NCI-H510A treated with DMSO at 0.1 percent for 48 hours (cell line): ENCODE measurements around the gene BEGAIN.
"Not testable (repeated sequence)": the region's sequence is repeated elsewhere in the genome, so short reads cannot be mapped to it uniquely, and the experiment has no call there.

Source experiments
- DNase-seq: peaks from one replicate; lab custom pipeline; 2025; lab: John Stamatoyannopoulos, UW

Gene BEGAIN

DNA sequence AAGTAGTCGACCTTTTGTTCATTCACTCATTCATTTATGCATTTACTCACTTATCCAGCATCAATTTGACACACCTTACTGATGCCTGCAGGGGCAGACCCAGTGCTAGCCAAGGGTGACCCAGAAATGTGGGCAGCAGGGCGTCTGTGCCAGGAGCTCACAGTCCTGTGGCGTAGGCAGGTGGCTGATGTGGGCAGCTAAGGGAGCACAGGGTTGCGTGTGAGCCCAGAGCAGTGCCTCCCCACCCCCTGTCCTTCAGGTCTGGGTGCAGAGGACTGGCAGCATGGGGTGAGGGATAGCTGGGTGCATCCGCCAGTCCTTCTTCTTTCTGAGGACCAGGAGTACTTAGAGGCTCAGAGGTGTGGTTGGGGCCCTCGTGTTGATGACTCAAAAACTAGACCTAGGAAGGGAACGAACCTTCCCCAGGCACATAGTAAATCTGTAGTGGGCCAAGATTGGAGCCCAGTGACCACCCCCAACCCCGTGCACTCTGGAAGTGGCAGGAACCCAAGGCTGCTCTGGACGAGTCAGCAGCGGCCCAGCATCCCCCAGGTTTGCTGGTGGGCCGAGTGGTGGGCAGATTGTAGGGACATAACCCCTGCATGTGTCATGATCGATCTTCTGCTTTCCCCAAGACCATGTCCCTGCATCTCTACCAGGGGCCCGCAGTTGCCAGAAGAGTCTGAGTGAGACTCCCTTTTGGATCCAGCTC, 63.9 kb downstream of the BEGAIN start:
- DNase-seq, result no peak

DNA sequence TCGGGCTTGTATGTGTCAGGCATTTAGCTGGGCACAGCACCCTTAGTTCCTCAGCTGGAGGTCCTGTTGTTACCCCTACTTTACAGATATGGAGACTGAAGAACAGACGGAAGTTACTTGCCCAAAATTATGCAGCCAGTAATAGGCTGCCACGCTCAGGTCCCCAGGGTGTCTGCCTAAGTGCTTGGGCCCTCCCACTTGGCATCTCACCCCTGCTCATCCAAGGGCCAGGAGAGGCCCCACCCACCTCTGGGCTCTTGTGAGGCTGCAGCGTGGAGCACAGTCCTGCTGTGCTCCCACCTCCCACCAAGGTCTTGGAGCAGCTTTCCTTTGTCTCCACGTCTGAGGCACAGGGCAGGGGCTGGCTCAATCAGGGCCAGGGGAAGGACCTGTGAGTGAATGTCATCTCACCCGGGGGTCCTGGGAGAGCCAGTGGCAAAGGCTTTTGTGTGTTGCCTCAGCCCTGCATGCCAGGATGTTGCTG, 64.6 kb downstream of the BEGAIN start:
- DNase-seq, result no peak

GRCh38 chr14:100506053-100506452, 81.2 kb downstream of the BEGAIN start:
- DNase-seq, result not testable (repeated sequence)

GRCh38 chr14:100504372-100505078, 82.7 kb downstream of the BEGAIN start:
- DNase-seq, result no peak

GRCh38 chr14:100503251-100503650, 84.0 kb downstream of the BEGAIN start:
- no peak for DNase-seq

DNA sequence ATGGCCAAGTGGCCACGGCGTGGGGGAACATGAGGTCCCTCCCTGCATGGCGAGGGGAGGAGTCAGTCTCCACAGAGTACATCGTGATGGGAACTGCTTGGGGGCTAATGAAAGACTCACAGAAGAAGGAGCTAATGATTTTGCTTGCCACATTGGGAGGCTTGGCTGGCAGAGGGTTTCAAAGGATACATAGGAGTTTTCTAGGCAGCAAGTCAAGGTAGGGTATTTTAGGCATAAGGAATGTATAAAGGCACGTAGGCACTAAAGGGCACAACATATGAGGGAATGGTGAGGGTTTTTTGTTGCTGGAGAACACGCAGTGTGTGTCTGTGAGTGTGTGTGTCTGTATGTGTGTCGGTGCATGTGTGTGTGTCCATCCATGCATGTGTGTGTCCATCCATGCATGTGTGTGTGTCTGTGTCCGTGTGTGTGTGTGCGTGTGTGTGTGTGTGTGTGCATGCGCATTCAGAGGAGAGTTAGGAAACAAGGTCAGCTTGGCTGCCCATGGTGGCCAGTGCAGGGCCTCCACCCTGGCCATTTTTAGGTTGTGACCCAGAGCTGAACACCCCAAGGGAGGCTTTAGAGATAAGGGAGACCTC, 84.5 kb downstream of the BEGAIN start:
- DNase-seq, result no peak

DNA sequence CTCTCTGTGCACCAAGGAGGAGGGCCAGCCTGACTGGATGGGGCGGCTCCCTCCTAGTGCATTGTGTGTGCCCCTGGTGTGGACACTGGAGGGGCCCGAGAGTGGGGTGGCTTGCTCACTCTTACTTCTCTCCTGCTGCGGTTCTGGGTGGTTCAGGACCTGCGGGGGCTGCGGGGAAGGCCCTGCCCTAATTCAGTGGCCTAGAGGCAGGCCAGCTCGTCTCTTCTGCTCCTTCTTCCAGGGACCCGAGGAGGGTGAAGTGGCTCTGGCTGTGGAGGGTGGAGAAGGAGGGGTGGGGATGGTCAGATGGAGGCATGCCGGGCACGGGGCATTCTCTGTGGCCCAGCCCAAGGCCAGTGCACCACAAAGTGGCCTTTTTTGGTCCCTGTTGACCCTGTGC, 87.1 kb downstream of the BEGAIN start:
- no peak for DNase-seq

DNA sequence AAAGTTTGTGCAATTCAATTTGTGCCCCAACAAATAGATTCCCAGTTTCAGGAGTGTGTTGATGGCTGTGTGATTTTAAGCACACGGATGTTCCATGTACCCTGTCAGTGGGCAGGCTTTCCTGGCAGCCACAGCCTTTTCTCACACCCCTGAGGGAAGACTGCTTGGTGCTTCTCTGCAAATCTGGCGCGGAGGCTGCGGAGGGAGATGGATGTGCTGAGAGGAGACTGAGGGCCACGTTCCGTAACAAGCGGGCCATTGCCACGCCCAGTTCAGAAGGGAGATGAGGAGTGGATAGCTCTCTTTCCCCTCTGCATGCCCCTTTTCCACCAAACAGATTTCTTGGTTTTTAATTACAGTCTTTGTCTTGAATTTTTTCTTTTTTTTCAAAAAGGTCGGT, 89.1 kb downstream of the BEGAIN start:
- DNase-seq, result peak; percentile 47

- DNase-seq, result no peak
These were observed 91.3 kb downstream of the BEGAIN start for GRCh38 chr14:100495917-100496316.

DNA sequence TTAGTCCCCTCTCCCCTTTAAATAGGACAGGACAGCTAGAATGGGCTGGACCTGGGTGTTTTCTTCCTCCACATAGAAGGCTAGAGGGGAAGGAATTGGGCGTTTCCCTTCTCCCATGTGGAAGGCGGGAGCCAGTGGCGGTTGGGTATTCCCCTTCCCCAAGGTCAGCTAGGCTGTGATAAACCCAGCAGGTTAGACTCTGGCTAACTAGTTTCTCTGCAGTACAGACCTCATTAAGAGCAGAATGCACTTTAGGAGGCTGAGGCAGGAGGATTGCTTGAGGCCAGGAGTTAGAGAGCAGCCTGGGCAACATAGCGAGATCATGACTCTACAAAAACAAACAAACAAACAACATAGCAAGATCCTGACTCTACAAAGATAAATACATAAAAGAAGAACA, 92.6 kb downstream of the BEGAIN start:
- DNase-seq, result no peak

DNA sequence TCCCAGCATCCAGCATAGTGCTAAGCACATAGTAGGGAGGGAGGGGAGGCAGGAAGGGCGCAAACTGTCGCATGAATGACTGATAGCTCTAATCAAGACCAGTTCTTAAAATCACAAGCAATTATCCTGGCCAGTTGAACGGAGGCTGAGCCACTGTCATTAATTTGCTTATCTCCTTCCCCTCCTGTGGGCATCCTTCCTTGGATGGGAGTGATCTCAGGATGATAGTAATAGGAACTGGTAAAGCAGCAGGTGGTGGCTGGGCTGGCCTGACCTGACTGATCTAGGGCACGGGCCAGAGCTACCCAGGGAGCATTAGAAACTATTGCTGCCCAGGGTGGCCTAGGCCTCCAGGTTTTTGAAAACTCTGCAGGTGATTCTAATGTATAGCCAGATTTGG, 97.0 kb downstream of the BEGAIN start:
- no peak for DNase-seq

- DNase-seq, result peak; percentile 56
These were observed 99.2 kb downstream of the BEGAIN start for GRCh38 chr14:100488057-100488456.

GRCh38 chr14:100487304-100487703, 99.9 kb downstream of the BEGAIN start:
- no peak for DNase-seq
